ENCODE data around the gene TGFB1I1. TPM values are rescaled to one million over a fixed set of nuclear protein-coding genes. Genes with fewer than 3 reads are reported as not detected.

The TGFB1I1 gene
- total and polyA plus RNA-seq, 2 of the 4 experiments (the other 2 are of a cell fraction), result 24.9 to 128 TPM

- H3K9me3 ChIP-seq (ENCODE audit: control insufficient read depth, insufficient read depth, low read length), result no peaks in the 10 kb centered on the region
- intact Hi-C loops (cut with micrococcal nuclease) (no loop called here), dilution Hi-C loops (cut with HindIII; ENCODE audit: low sequenced_read_pairs, unreplicated experiment) (no loop called here), in situ Hi-C loops (cut with MboI; ENCODE audit: low sequenced_read_pairs) (no loop called here)
- peaks cover 5% of the 10 kb centered on the region for H3K9me1 ChIP-seq (ENCODE audit: insufficient read depth, low read length)
- no peak overlapping the region for H2BK120ac ChIP-seq (ENCODE audit: low read depth, low read length)
- no peak overlapping the region for H3K14ac ChIP-seq (replicated peaks; ENCODE audit: low read depth, low read length)
- DNase-seq, result no peak
- TF ChIP-seq POLR2A (IDR thresholded peaks at IDR 0.05; ENCODE audit: low read depth, low read length), result no peak
- TF ChIP-seq ELK1 (IDR thresholded peaks at IDR 0.05; ENCODE audit: borderline replicate concordance, low read depth, low read length), result no peak
- no peak for TF ChIP-seq RCOR1 (IDR thresholded peaks at IDR 0.05; ENCODE audit: insufficient replicate concordance, low read length)
- TF ChIP-seq RFX5 (IDR thresholded peaks at IDR 0.05; ENCODE audit: low read depth, low read length), result no peak
- no peak for TF ChIP-seq USF2 (IDR thresholded peaks at IDR 0.05; ENCODE audit: low read depth, low read length)
- TF ChIP-seq BHLHE40 (IDR thresholded peaks at IDR 0.05; ENCODE audit: low read depth, low read length), result no peak
- TF ChIP-seq CTCF (conservative IDR thresholded peaks at IDR 0.05; ENCODE audit: low read depth, low read length), result no peak
- no peak for TF ChIP-seq FOS (IDR thresholded peaks at IDR 0.05; ENCODE audit: low read depth, low read length)
- TF ChIP-seq NFE2L2 (IDR thresholded peaks at IDR 0.05; ENCODE audit: low read depth, low read length), result no peak
- TF ChIP-seq RAD21 (IDR thresholded peaks at IDR 0.05; ENCODE audit: low read length), result no peak
- TF ChIP-seq MAZ (IDR thresholded peaks at IDR 0.05; ENCODE audit: borderline replicate concordance, low read depth, low read length), result no peak
- TF ChIP-seq MXI1 (IDR thresholded peaks at IDR 0.05; ENCODE audit: borderline replicate concordance, low read depth, low read length), result no peak
- TF ChIP-seq CEBPB (IDR thresholded peaks at IDR 0.05; ENCODE audit: low read depth, low read length), result no peak
- TF ChIP-seq CHD1 (IDR thresholded peaks at IDR 0.05; ENCODE audit: low read depth, low read length), result no peak
- no peak for TF ChIP-seq SMC3 (IDR thresholded peaks at IDR 0.05; ENCODE audit: low read depth, low read length)
- TF ChIP-seq MAFK (IDR thresholded peaks at IDR 0.05; ENCODE audit: low read depth, low read length), result no peak
- no peak overlapping the region for H2BK15ac ChIP-seq (ENCODE audit: low read depth, low read length)
- no peak overlapping the region for H4K8ac ChIP-seq (ENCODE audit: low read depth in 2 of 2, low read length in 2 of 2)
- CTCF ChIA-PET, result no interaction called here
- no peak overlapping the region for H3K4me2 ChIP-seq (ENCODE audit: low read depth, low read length)
- H3K23ac ChIP-seq (ENCODE audit: low read depth, low read length), result no peak overlapping the region
- H3K4ac ChIP-seq (ENCODE audit: low read depth, low read length), result no peak overlapping the region
- no peak overlapping the region for H2BK5ac ChIP-seq (ENCODE audit: low read depth, low read length, poor library complexity, severe bottlenecking)
- POLR2A ChIA-PET (ENCODE audit: unreplicated experiment), result no interaction called here
- no peak overlapping the region for H3K27ac ChIP-seq (ENCODE audit: insufficient read depth, low read length)
- H3K79me1 ChIP-seq (ENCODE audit: low read depth in 1 of 2, low read length in 2 of 2), result no peaks in the 10 kb centered on the region
- H4K91ac ChIP-seq (ENCODE audit: insufficient read depth, low read depth, low read length), result no peak overlapping the region
- no peak for ATAC-seq (ENCODE audit: low read depth)
- WGBS, 2 experiments (ENCODE audit: extremely low coverage in 2 of 2, insufficient read length in 1 of 2), result 7% methylated on average over 5 of the region's 14 CpGs; no CpG with 5 or more reads in 1 of the 2 experiments
- no TSS peak for BruUV-seq (replicated peaks)
- peaks cover 6% of the 10 kb centered on the region; the same call in 1 of the 2 replicates for H3K4me1 ChIP-seq (ENCODE audit: control insufficient read depth, insufficient read depth, low read length)
- H3K36me3 ChIP-seq (ENCODE audit: control insufficient read depth, insufficient read depth, low read length), result peaks cover 2% of the 10 kb centered on the region; the same call in 1 of the 2 replicates
- no peak overlapping the region for H3K9ac ChIP-seq (ENCODE audit: low read depth, low read length)
- no peak overlapping the region for H2AK5ac ChIP-seq (ENCODE audit: low read depth, low read length)
- H3K27me3 ChIP-seq (ENCODE audit: control insufficient read depth, insufficient read depth, low read length), result peaks cover 7% of the 10 kb centered on the region; the same call in 1 of the 2 replicates
- H4K5ac ChIP-seq (ENCODE audit: low read depth, low read length), result no peak overlapping the region
- H2BK20ac ChIP-seq (ENCODE audit: low read depth, low read length), result no peak overlapping the region
- no peak overlapping the region for H2AFZ ChIP-seq (replicated peaks; ENCODE audit: low read length, poor library complexity)
- no peak overlapping the region for H3K56ac ChIP-seq (ENCODE audit: extremely low read depth, insufficient read depth, low read length)
- H3K4me3 ChIP-seq (ENCODE audit: insufficient read depth, low read depth, low read length), result no peak overlapping the region
- H4K20me1 ChIP-seq (ENCODE audit: insufficient read depth, low read length), result peaks cover 6% of the 10 kb centered on the region; the same call in 1 of the 2 replicates
- H3K18ac ChIP-seq (ENCODE audit: low read depth, low read length), result no peak overlapping the region
- H2AK9ac ChIP-seq (replicated peaks; ENCODE audit: low read depth, low read length, poor library complexity), result no peak overlapping the region
Measured at GRCh38 chr16:31484491-31485171, 12.7 kb downstream of the TGFB1I1 start.
